HG02623 (cell line): Measurements from ENCODE around the gene SCAND1.
"Not testable (repeated sequence)": the region's sequence is repeated elsewhere in the genome, so short reads cannot be mapped to it uniquely, and the experiment has no call there.

Source experiments
- ATAC-seq: cut with Tn5 transposase; IDR thresholded peaks from one replicate; pipeline ENCODE4 v1.9.1; 2021; ENCODE audit warnings: moderate library complexity; ENCODE audit not compliant: unreplicated experiment

SCAND1 gene

GRCh38 chr20:35954200-35954906, at the start of gene SCAND1:
Gene SCAND1 (minus strand): TSS chr20:35954502. CDS start chr20:35954284, 218 bp downstream.
- peak; percentile 80 for ATAC-seq

DNA sequence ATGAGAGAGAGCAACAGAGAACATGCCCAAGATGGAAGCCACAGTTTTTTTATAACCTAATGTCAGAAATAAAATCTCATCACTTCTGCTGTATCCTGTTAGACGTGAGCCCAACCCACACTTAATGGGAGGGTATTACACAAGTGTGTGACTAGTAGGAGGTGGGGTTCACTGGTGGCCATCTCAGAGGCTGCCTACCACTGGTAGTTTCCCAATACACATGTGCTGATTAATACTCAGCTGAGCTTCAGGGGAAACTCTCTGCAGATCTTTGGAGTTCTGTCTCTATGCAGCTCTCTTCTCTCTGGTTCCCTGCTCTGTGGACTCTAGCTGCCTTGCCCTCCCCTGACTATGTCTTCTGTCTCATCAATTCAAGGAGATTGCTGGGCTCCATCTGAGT, 49.7 kb upstream of the SCAND1 start:
- ATAC-seq = no peak

GRCh38 chr20:36002855-36003254, 48.6 kb upstream of the SCAND1 start:
- no peak for ATAC-seq

DNA sequence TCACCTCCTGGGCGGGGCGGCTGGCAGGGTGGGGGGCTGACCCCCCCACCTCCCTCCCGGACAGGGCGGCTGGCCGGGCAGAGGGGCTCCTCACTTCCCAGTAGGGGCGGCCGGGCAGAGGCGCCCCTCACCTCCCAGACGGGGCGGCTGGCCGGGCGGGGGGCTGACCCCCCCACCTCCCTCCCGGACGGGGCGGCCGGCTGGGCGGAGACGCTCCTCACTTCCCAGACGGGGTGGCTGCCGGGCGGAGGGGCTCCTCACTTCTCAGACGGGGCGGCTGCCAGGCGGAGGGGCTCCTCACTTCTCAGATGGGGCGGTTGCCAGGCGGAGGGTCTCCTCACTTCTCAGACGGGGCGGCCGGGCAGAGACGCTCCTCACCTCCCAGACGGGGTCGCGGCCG, 47.0 kb upstream of the SCAND1 start:
- not testable (repeated sequence) for ATAC-seq

- ATAC-seq = not testable (repeated sequence)
These were observed 42.2 kb upstream of the SCAND1 start for GRCh38 chr20:35996492-35996891.

- no peak for ATAC-seq
These were observed 40.7 kb upstream of the SCAND1 start for GRCh38 chr20:35994994-35995453.

DNA sequence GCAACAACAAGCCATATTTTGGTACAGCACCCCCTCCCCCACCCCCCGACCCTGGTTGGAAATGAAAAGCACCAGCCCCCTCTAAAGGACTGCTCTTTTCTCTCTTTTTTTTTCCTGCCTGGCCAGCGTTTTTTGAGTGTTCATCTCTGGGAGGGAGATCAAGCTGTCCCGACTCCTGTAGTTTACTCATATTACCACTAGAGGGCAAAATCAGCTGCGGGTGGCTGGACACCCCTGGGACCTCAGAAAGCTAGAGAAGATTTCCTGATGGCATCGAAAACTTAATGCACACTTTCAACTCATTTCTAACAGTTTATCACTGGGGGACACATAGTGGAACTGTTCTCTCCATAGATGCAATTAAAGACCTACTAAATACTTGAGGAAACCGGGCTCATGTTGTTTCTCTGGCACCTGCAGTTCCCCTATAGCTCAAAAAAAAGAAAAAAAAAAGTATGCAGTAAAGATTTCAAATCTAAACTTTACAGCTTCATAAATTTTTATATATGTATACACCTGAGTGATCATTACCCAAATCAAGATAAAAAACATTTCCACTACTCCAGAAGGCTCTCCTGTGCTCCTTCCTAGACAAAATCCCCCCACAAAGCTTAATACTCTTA, 38.5 kb upstream of the SCAND1 start:
- no peak for ATAC-seq

DNA sequence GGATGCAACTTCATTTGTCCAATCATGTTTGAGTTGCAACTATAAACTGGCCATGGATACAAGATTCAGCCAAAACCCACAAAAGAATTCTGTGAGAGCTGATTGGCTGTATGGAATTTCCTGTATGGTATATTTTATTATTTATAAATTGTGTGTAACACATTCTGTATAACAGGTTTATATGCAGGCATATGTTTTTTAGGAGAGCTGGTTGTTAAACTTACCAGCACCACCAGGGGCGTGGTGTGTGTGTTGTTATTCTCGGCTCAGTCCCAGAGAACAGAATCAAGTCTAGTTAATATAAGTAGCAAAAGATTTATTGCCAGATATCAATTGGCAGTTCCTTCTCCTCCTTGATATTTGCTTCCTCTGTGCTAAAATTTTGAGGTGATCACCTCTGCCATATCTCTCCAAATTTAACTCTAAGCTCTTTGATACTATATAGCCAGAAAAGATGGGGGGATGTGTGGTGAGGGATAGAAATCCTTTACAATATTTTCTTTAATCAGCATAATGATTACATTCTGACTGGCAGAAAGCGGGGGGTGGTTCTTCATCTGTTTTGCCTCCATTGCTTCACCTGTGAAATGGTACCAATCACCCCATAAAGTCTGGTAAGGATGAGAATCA, 37.0 kb upstream of the SCAND1 start:
- ATAC-seq = no peak

- no peak for ATAC-seq
These were observed 34.7 kb upstream of the SCAND1 start for GRCh38 chr20:35988910-35989463.

- no peak for ATAC-seq
These were observed 31.5 kb upstream of the SCAND1 start for GRCh38 chr20:35985806-35986205.

DNA sequence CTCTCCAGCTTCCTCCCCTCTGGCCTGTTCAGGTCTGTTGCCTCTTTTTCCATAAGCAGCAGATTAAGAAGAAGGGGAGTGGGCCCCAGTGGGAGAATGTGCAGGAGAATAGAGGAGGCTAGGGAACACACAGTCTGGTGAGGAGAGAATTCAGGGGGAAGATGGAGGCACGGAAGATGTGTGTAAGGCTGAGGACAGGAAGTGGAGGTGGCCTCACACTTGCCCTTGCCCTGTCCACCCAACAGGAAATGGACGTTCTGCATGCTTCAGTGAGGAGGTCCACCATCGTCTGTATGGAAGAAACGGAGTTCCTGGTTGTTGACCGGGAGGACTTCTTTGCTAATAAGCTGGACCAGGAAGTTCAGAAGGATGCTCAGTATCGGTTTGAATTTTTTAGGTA, 30.1 kb upstream of the SCAND1 start:
- no peak for ATAC-seq

DNA sequence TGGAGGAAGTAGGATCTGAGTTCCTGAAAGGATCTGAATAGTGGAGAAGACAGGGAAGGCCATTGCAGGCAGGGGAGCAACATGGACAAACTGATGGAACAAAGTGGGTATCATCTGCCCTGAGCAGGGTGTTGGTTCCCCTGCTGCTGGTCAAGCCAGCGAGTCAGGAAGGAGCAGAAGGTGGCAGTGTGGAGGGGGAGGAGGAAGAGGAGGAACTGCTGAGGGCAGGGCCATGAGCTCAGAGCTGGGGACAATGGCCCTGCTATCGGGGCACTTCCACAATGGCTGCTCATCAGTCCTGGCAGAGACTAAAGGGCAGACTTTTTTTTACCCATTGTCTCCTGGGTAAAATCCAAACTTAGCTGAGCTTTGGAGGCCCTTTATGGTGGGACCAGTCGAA, 27.7 kb upstream of the SCAND1 start:
- ATAC-seq = no peak

DNA sequence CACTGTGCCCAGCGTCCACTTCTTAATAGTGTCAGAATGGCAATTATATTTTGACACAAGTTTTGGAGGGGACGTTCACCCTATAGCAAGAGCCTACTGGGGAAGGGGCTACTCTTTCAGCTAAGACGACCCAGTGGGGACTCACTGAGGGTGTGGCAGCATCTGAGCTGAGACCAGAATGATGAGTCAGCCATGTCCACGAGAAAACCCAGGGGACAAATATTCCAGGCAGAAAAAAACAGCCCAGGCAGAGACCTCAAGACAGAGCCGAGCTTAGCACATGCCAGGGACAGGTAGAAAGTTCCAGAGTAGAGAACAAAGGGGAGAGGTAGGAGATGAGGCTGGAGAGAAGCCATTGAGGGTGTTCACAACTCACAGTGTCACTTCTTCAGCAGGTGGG, 25.2 kb upstream of the SCAND1 start:
- no peak for ATAC-seq

DNA sequence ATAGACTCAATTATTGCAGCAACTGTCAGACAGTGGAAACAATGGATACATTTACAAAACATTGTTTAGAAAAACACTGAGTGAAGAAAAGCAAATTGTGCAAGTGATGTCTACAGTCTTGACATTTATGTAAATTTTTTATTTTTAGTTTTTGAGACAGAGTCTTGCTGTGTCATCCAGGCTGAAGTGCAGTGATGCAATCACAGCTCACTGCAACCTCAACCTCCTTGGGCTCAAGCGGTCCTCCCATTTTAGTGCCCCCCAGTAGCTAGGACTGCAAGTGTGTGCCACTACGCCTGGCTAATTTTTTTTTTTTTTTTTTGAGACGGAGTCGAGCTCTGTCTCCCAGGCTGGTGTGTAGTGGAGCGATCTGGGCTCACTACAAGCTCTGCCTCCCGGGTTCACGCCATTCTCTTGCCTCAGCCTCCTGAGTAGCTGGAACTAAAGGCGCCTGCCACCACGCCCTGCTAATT, 23.8 kb upstream of the SCAND1 start:
- ATAC-seq = no peak

- ATAC-seq = no peak
These were observed 21.5 kb upstream of the SCAND1 start for GRCh38 chr20:35975576-35976373.

DNA sequence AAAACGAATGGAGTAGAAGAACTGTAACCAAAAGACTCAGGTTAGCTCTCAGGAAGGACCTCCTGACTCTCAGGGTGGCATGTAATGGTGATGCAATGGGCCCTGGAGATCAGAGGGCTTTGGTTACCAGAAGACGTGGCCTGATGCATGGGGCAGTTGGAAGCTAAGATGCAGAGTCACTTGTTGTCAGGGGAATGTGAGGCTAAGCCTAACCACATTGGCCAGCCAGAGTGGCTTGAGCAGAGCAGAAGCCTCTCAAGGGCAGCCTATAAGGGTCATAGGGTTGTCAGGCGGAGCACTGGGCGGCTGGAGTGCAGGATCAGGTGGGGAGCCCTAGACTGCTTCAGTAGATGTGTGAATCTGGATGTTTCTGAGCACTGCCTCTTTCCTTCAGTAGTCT, 20.0 kb upstream of the SCAND1 start:
- no peak for ATAC-seq

- no peak for ATAC-seq
These were observed 18.2 kb upstream of the SCAND1 start for GRCh38 chr20:35972462-35972861.

GRCh38 chr20:35971981-35972380, 17.7 kb upstream of the SCAND1 start:
- ATAC-seq = no peak

- no peak for ATAC-seq
These were observed 14.6 kb upstream of the SCAND1 start for GRCh38 chr20:35968930-35969329.

GRCh38 chr20:35967979-35968640, 13.8 kb upstream of the SCAND1 start, which contains the start of gene CNBD2:
Gene CNBD2 (plus strand): TSS chr20:35968590. CDS start chr20:35968763, 173 bp downstream.
- ATAC-seq = no peak
